K562 (cell line): ENCODE measurements around the gene PRICKLE2.

Source experiments
- AFF4 ChIP-seq: sonication (generic); formaldehyde crosslinking; IDR thresholded peaks from 2 replicates; pipeline ENCODE4 v1.8.0; 2023; ENCODE audit warnings: mild to moderate bottlenecking, missing genetic modification reagents
- EZH2 ChIP-seq: IDR thresholded peaks from 2 replicates; pipeline ENCODE4 v1.6.1; 2012; ENCODE audit warnings: low read depth, mild to moderate bottlenecking, inconsistent platforms, low read length, borderline replicate concordance
- POLR2A ChIP-seq: fragments of 450-650 bp; conservative IDR thresholded peaks from 2 replicates; pipeline ENCODE4 v1.6.1; 2016
- ZNF561 ChIP-seq: fragments of 450-650 bp; formaldehyde crosslinking; conservative IDR thresholded peaks from 2 replicates; pipeline ENCODE4 v1.4.0; 2020; ENCODE audit warnings: mild to moderate bottlenecking, moderate library complexity

DNA sequence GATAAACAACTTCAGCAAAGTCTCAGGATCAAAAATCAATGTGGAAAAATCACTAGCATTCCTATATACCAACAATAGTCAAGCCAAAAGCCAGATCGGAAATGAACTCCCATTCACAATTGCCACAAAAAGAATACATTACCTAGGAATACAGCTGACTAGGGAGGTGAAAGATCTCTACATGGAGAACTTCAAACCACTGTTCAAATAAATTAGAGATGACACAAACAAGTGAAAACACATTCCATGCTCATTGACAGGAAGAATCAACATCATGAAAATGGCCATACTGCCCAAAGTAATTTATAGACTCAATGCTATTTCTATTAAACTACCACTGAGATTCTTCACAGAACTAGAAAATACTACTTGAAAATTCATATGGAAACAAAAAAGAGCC is 107.8 kb downstream of the PRICKLE2 start:
- TF ChIP-seq EZH2: no peak
- TF ChIP-seq ZNF561: no peak
- no peak for TF ChIP-seq POLR2A
- no peak for TF ChIP-seq AFF4
